WTC11 (cell line): ENCODE results near the gene UBTD1.

ENCODE experiments used
- AFF4 ChIP-seq: sonication (generic); formaldehyde crosslinking; IDR thresholded peaks from 2 replicates; pipeline ENCODE4 v1.8.1; 2023; ENCODE audit warnings: mild to moderate bottlenecking, missing genetic modification reagents, borderline replicate concordance
- CTCF ChIP-seq: fragments of 200-600 bp; IDR thresholded peaks from 2 replicates; pipeline ENCODE4 v1.8.0; 2022; ENCODE audit warnings: antibody characterized with exemption
- E2F4 ChIP-seq: sonication (generic); formaldehyde crosslinking; IDR thresholded peaks from 2 replicates; pipeline ENCODE4 v1.8.1; 2022; ENCODE audit warnings: low read depth, mild to moderate bottlenecking, moderate library complexity, missing genetic modification reagents, borderline replicate concordance
- ELF4 ChIP-seq: sonication (generic); formaldehyde crosslinking; IDR thresholded peaks from 2 replicates; pipeline ENCODE4 v1.8.1; 2022; ENCODE audit warnings: low read depth, mild to moderate bottlenecking, moderate library complexity, missing genetic modification reagents
- TF ChIP-seq, protein P1 (sequence below): sonication (generic); formaldehyde crosslinking; conservative IDR thresholded peaks from 2 replicates; pipeline ENCODE4 v1.8.1; 2022; ENCODE audit warnings: mild to moderate bottlenecking, missing genetic modification reagents
- TF ChIP-seq, protein P2 (sequence below): sonication (generic); formaldehyde crosslinking; IDR thresholded peaks from 2 replicates; pipeline ENCODE4 v1.8.1; 2023; ENCODE audit warnings: mild to moderate bottlenecking, missing genetic modification reagents

- TF ChIP-seq CTCF: no peak
- TF ChIP-seq ELF4: no peak
- TF ChIP-seq, protein P1, sequence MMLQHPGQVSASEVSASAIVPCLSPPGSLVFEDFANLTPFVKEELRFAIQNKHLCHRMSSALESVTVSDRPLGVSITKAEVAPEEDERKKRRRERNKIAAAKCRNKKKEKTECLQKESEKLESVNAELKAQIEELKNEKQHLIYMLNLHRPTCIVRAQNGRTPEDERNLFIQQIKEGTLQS (CRISPR knock-in tag): no peak
- TF ChIP-seq, protein P2, sequence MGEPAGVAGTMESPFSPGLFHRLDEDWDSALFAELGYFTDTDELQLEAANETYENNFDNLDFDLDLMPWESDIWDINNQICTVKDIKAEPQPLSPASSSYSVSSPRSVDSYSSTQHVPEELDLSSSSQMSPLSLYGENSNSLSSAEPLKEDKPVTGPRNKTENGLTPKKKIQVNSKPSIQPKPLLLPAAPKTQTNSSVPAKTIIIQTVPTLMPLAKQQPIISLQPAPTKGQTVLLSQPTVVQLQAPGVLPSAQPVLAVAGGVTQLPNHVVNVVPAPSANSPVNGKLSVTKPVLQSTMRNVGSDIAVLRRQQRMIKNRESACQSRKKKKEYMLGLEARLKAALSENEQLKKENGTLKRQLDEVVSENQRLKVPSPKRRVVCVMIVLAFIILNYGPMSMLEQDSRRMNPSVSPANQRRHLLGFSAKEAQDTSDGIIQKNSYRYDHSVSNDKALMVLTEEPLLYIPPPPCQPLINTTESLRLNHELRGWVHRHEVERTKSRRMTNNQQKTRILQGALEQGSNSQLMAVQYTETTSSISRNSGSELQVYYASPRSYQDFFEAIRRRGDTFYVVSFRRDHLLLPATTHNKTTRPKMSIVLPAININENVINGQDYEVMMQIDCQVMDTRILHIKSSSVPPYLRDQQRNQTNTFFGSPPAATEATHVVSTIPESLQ (CRISPR knock-in tag): no peak
- no peak for TF ChIP-seq AFF4 (CRISPR knock-in tag)
- no peak for TF ChIP-seq E2F4 (CRISPR knock-in tag)
These were observed 67.7 kb downstream of the UBTD1 start for GRCh38 chr10:97566336-97566996.
